ENCODE data around the gene RGS21. TPM values are rescaled to one million over a fixed set of nuclear protein-coding genes. Genes with fewer than 3 reads are reported as not detected.

The RGS21 gene
- total RNA-seq, 1 donor from 2014 or later: not detected

GRCh38 chr1:192401825-192402224 is 85.0 kb downstream of the RGS21 start:
- H3K27ac ChIP-seq: no peak overlapping the region
- H3K4me3 ChIP-seq: no peak overlapping the region
- no peak for DNase-seq (ENCODE audit: low spot score)
- no peaks in the 10 kb centered on the region for H3K9me3 Mint-ChIP-seq
- no peaks in the 10 kb centered on the region for H3K4me1 ChIP-seq
- H3K4me3 Mint-ChIP-seq: no peak overlapping the region
- no peaks in the 10 kb centered on the region for H3F3A ChIP-seq (ENCODE audit: low read depth)
- no peak overlapping the region for H3K27ac Mint-ChIP-seq
- no peaks in the 10 kb centered on the region for H3K9me3 ChIP-seq (ENCODE audit: low read depth)
- H3K27me3 Mint-ChIP-seq (ENCODE audit: insufficient read depth, low read depth): peaks cover 4% of the 10 kb centered on the region
- H3K27me3 ChIP-seq: no peaks in the 10 kb centered on the region
- H4K20me1 ChIP-seq (ENCODE audit: low read depth): no peaks in the 10 kb centered on the region
- H3K9ac ChIP-seq: no peak overlapping the region
- H2AFZ ChIP-seq (replicated peaks): no peak overlapping the region
- peaks cover 4% of the 10 kb centered on the region for H3K4me1 Mint-ChIP-seq
- H3K36me3 Mint-ChIP-seq: no peaks in the 10 kb centered on the region
- no peak for TF ChIP-seq EZH2 (IDR thresholded peaks at IDR 0.05)
- no peak for TF ChIP-seq EZH2phosphoT487 (IDR thresholded peaks at IDR 0.05)
- no peak for TF ChIP-seq CTCF (IDR thresholded peaks at IDR 0.05)
- H3K36me3 ChIP-seq: no peaks in the 10 kb centered on the region
- no peaks in the 10 kb centered on the region for H3K79me2 ChIP-seq (ENCODE audit: low read depth)
- no peak overlapping the region for H3K4me2 ChIP-seq

GRCh38 chr1:192402571-192402970 is 85.8 kb downstream of the RGS21 start:
- Histone ChIP-seq H3K79me2 (ENCODE audit: low read depth) (no peaks in the 10 kb centered on the region), H3K4me3 (no peak overlapping the region), H2AFZ (replicated peaks) (no peak overlapping the region), H4K20me1 (ENCODE audit: low read depth) (no peaks in the 10 kb centered on the region), H3K9ac (no peak overlapping the region), H3K4me2 (no peak overlapping the region), H3K27me3 (no peaks in the 10 kb centered on the region), H3K27ac (no peak overlapping the region), H3K36me3 (no peaks in the 10 kb centered on the region), H3F3A (ENCODE audit: low read depth) (no peaks in the 10 kb centered on the region), H3K9me3 (ENCODE audit: low read depth) (no peaks in the 10 kb centered on the region), H3K4me1 (no peaks in the 10 kb centered on the region)
- TF ChIP-seq EZH2phosphoT487 (IDR thresholded peaks at IDR 0.05) (no peak), CTCF (IDR thresholded peaks at IDR 0.05) (no peak), EZH2 (IDR thresholded peaks at IDR 0.05) (no peak)
- no peaks in the 10 kb centered on the region for H3K9me3 Mint-ChIP-seq
- no peak overlapping the region for H3K27ac Mint-ChIP-seq
- peaks cover 4% of the 10 kb centered on the region for H3K27me3 Mint-ChIP-seq (ENCODE audit: insufficient read depth, low read depth)
- H3K36me3 Mint-ChIP-seq: no peaks in the 10 kb centered on the region
- no peak overlapping the region for H3K4me3 Mint-ChIP-seq
- DNase-seq (ENCODE audit: low spot score): no peak
- H3K4me1 Mint-ChIP-seq: peaks cover 4% of the 10 kb centered on the region

- no peak overlapping the region for H3K4me3 Mint-ChIP-seq
- no peaks in the 10 kb centered on the region for H3K36me3 Mint-ChIP-seq
- Histone ChIP-seq H3K4me3 (no peak overlapping the region), H3K9me3 (ENCODE audit: low read depth) (no peaks in the 10 kb centered on the region), H3K36me3 (no peaks in the 10 kb centered on the region), H3K79me2 (ENCODE audit: low read depth) (no peaks in the 10 kb centered on the region), H4K20me1 (ENCODE audit: low read depth) (no peaks in the 10 kb centered on the region), H2AFZ (replicated peaks) (no peak overlapping the region), H3K4me1 (no peaks in the 10 kb centered on the region), H3K27me3 (no peaks in the 10 kb centered on the region), H3K27ac (no peak overlapping the region), H3F3A (ENCODE audit: low read depth) (no peaks in the 10 kb centered on the region), H3K4me2 (no peak overlapping the region), H3K9ac (no peak overlapping the region)
- H3K27me3 Mint-ChIP-seq (ENCODE audit: insufficient read depth, low read depth): peaks cover 2% of the 10 kb centered on the region
- peaks cover 10% of the 10 kb centered on the region for H3K4me1 Mint-ChIP-seq
- no peaks in the 10 kb centered on the region for H3K9me3 Mint-ChIP-seq
- TF ChIP-seq EZH2phosphoT487 (IDR thresholded peaks at IDR 0.05) (no peak), CTCF (IDR thresholded peaks at IDR 0.05) (no peak), EZH2 (IDR thresholded peaks at IDR 0.05) (no peak)
- DNase-seq (ENCODE audit: low spot score): no peak
- H3K27ac Mint-ChIP-seq: no peak overlapping the region
Observed at GRCh38 chr1:192407206-192407605, 90.4 kb downstream of the RGS21 start.

Other genes with a start within 250 kb of the RGS21 start
- gene RGS18, start 158.5 kb upstream of the RGS21 start, total RNA-seq (ENCODE audit: low replicate concordance): not detected in 2 replicates

Data from neural progenitor cell (in vitro differentiated cells).